ENCODE data around the gene PMVK. TPM values are rescaled to one million over a fixed set of nuclear protein-coding genes. Genes with fewer than 3 reads are reported as not detected.

The PMVK gene
- total and polyA plus RNA-seq, 2 of the 4 experiments (the other 2 are of a cell fraction), result 9.0 to 28.1 TPM

DNA sequence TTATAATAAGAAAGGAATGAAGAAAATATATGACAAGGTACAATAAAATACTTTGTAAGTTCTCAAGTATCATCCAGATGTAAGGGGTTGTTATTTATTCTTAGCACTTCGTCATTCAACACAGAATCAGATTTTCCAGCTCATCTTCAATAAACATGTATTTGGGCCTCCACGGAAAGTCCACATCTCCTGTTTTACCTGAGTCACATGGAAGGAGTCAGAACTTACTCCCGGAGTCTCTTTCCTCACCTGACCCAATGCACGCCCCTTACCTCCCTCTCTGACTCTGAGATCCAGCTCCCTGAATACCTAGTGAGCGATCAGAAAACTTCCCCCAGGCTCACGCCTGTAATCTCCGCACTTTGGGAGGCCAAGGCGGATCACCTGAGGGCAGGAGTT lies 1.5 kb upstream of the PMVK start:
- Histone ChIP-seq H3K4ac (ENCODE audit: low read depth, low read length) (peak overlapping the region; percentile 65), H4K5ac (ENCODE audit: low read depth, low read length) (no peak overlapping the region), H3K4me2 (ENCODE audit: low read depth, low read length) (peak overlapping the region; percentile 81; the same call in 1 of the 2 replicates), H3K4me1 (ENCODE audit: control insufficient read depth, insufficient read depth, low read length) (peaks cover 2% of the 10 kb centered on the region), H3K27me3 (ENCODE audit: control insufficient read depth, insufficient read depth, low read length) (no peaks in the 10 kb centered on the region), H3K9me1 (ENCODE audit: insufficient read depth, low read length) (peaks cover 11% of the 10 kb centered on the region; the same call in 1 of the 2 replicates), H3K36me3 (ENCODE audit: control insufficient read depth, insufficient read depth, low read length) (no peaks in the 10 kb centered on the region), H2AK9ac (replicated peaks; ENCODE audit: low read depth, low read length, poor library complexity) (peak overlapping the region; percentile 33), H4K8ac (ENCODE audit: low read depth in 2 of 2, low read length in 2 of 2) (peak overlapping the region in 1 of 2 experiments; percentile 86; a peak in 2 of 4 replicates), H3K79me1 (ENCODE audit: low read depth in 1 of 2, low read length in 2 of 2) (peaks cover 0 to 14% of the 10 kb centered on the region in 2 experiments; a peak in 2 of 4 replicates), H3K14ac (replicated peaks; ENCODE audit: low read depth, low read length) (peak overlapping the region; percentile 56; the same call in 1 of the 2 replicates), H3K9me3 (ENCODE audit: control insufficient read depth, insufficient read depth, low read length) (no peaks in the 10 kb centered on the region), H4K20me1 (ENCODE audit: insufficient read depth, low read length) (no peaks in the 10 kb centered on the region), H3K27ac (ENCODE audit: insufficient read depth, low read length) (peak overlapping the region; percentile 23; the same call in 1 of the 2 replicates), H4K91ac (ENCODE audit: insufficient read depth, low read depth, low read length) (no peak overlapping the region), H3K23ac (ENCODE audit: low read depth, low read length) (0 out of 2 replicates have a peak overlapping the region, but pooled peaks have one; percentile 43), H3K4me3 (ENCODE audit: insufficient read depth, low read depth, low read length) (no peak overlapping the region), H2BK20ac (ENCODE audit: low read depth, low read length) (no peak overlapping the region), H2BK120ac (ENCODE audit: low read depth, low read length) (no peak overlapping the region), H2AFZ (replicated peaks; ENCODE audit: low read length, poor library complexity) (no peak overlapping the region), H2BK15ac (ENCODE audit: low read depth, low read length) (no peak overlapping the region), H3K9ac (ENCODE audit: low read depth, low read length) (peak overlapping the region; percentile 77; the same call in 1 of the 2 replicates), H2BK5ac (ENCODE audit: low read depth, low read length, poor library complexity, severe bottlenecking) (peak overlapping the region; percentile 69), H3K56ac (ENCODE audit: extremely low read depth, insufficient read depth, low read length) (no peak overlapping the region), H2AK5ac (ENCODE audit: low read depth, low read length) (no peak overlapping the region), H3K18ac (ENCODE audit: low read depth, low read length) (no peak overlapping the region)
- DNase-seq (no peak), ATAC-seq (ENCODE audit: low read depth) (no peak)
- ChIA-PET CTCF (interaction anchor here (1.0 kb wide), 1 partner anchor 18 kb away, joined by 3 read pairs; the partner anchor contains the start of gene PBXIP1), POLR2A (ENCODE audit: unreplicated experiment) (no interaction called here)
- in situ Hi-C loops (cut with MboI; ENCODE audit: low sequenced_read_pairs) (no loop called here), intact Hi-C loops (cut with micrococcal nuclease) (loop anchor here (1.0 to 2.0 kb wide), 2 partner anchors 63 to 379 kb away; no protein-coding TSS in a partner anchor), dilution Hi-C loops (cut with HindIII; ENCODE audit: low sequenced_read_pairs, unreplicated experiment) (no loop called here)
- no TSS peak for BruUV-seq (replicated peaks)
- TF ChIP-seq FOS (IDR thresholded peaks at IDR 0.05; ENCODE audit: low read depth, low read length), result no peak
- TF ChIP-seq MAFK (IDR thresholded peaks at IDR 0.05; ENCODE audit: low read depth, low read length), result no peak
- TF ChIP-seq, protein P1, sequence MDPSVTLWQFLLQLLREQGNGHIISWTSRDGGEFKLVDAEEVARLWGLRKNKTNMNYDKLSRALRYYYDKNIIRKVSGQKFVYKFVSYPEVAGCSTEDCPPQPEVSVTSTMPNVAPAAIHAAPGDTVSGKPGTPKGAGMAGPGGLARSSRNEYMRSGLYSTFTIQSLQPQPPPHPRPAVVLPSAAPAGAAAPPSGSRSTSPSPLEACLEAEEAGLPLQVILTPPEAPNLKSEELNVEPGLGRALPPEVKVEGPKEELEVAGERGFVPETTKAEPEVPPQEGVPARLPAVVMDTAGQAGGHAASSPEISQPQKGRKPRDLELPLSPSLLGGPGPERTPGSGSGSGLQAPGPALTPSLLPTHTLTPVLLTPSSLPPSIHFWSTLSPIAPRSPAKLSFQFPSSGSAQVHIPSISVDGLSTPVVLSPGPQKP (IDR thresholded peaks at IDR 0.05; ENCODE audit: borderline replicate concordance, low read depth, low read length), result no peak
- no peak for TF ChIP-seq CTCF (conservative IDR thresholded peaks at IDR 0.05; ENCODE audit: low read depth, low read length)
- TF ChIP-seq RCOR1 (IDR thresholded peaks at IDR 0.05; ENCODE audit: insufficient replicate concordance, low read length), result no peak
- no peak for TF ChIP-seq MAZ (IDR thresholded peaks at IDR 0.05; ENCODE audit: borderline replicate concordance, low read depth, low read length)
- no peak for TF ChIP-seq MXI1 (IDR thresholded peaks at IDR 0.05; ENCODE audit: borderline replicate concordance, low read depth, low read length)
- no peak for TF ChIP-seq BHLHE40 (IDR thresholded peaks at IDR 0.05; ENCODE audit: low read depth, low read length)
- no peak for TF ChIP-seq SMC3 (IDR thresholded peaks at IDR 0.05; ENCODE audit: low read depth, low read length)
- no peak for TF ChIP-seq POLR2A (IDR thresholded peaks at IDR 0.05; ENCODE audit: low read depth, low read length)
- no peak for TF ChIP-seq RFX5 (IDR thresholded peaks at IDR 0.05; ENCODE audit: low read depth, low read length)
- TF ChIP-seq RAD21 (IDR thresholded peaks at IDR 0.05; ENCODE audit: low read length), result no peak
- TF ChIP-seq USF2 (IDR thresholded peaks at IDR 0.05; ENCODE audit: low read depth, low read length), result no peak
- WGBS, 2 experiments (ENCODE audit: extremely low coverage in 2 of 2, insufficient read length in 1 of 2), result 92% methylated on average over 5 of the region's 8 CpGs; no CpG with 5 or more reads in 1 of the 2 experiments

Data from IMR-90 (cell line).